HepG2 (cell line): ENCODE measurements around the gene TOB1. TPM values are rescaled to one million over a fixed set of nuclear protein-coding genes. Genes with fewer than 3 reads are reported as not detected.

Experiments used
- AFF4 ChIP-seq: sonication (generic); formaldehyde crosslinking; IDR thresholded peaks from 2 replicates; pipeline ENCODE4 v1.4.0; 2020; ENCODE audit warnings: missing genetic modification reagents
- E2F5 ChIP-seq: sonication (generic); formaldehyde crosslinking; conservative IDR thresholded peaks from 2 replicates; pipeline ENCODE4 v1.4.0; 2020; ENCODE audit warnings: missing genetic modification reagents
- FOXA3 ChIP-seq: IDR thresholded peaks from 2 replicates; pipeline ENCODE4 v1.6.1; 2016; ENCODE audit warnings: missing genetic modification reagents, missing compliant biosample characterization
- GABPB1 ChIP-seq: IDR thresholded peaks from 2 replicates; pipeline ENCODE4 v1.6.1; 2016; ENCODE audit warnings: mild to moderate bottlenecking, missing genetic modification reagents, moderate library complexity, missing compliant biosample characterization
- HBP1 ChIP-seq: IDR thresholded peaks from 2 replicates; pipeline ENCODE4 v1.6.1; 2016; ENCODE audit warnings: low read depth, control low read depth
- KAT7 ChIP-seq: IDR thresholded peaks from 2 replicates; pipeline ENCODE4 v1.6.1; 2018; ENCODE audit warnings: borderline replicate concordance, missing compliant biosample characterization
- MIER2 ChIP-seq: IDR thresholded peaks from 2 replicates; pipeline ENCODE4 v1.6.1; 2016; ENCODE audit warnings: missing biosample characterization, missing genetic modification reagents
- RFX1 ChIP-seq: fragments of 450-650 bp; IDR thresholded peaks from 2 replicates; pipeline ENCODE4 v1.6.1; 2017
- TARDBP ChIP-seq: sonication (generic); formaldehyde crosslinking; IDR thresholded peaks from 2 replicates; pipeline ENCODE4 v1.8.0; 2022; ENCODE audit warnings: mild to moderate bottlenecking, missing genetic modification reagents
- TRAFD1 ChIP-seq: sonication (generic); formaldehyde crosslinking; IDR thresholded peaks from 2 replicates; pipeline ENCODE4 v1.5.1; 2020; ENCODE audit warnings: missing genetic modification reagents, mild to moderate bottlenecking, borderline replicate concordance
- ZNF484 ChIP-seq: sonication (generic); formaldehyde crosslinking; IDR thresholded peaks from 2 replicates; pipeline ENCODE4 v1.5.1; 2020; ENCODE audit warnings: mild to moderate bottlenecking, low read depth, missing genetic modification reagents, borderline replicate concordance
- ZNF550 ChIP-seq: sonication (generic); formaldehyde crosslinking; IDR thresholded peaks from 2 replicates; pipeline ENCODE4 v1.4.0; 2020; ENCODE audit warnings: mild to moderate bottlenecking, missing genetic modification reagents, borderline replicate concordance
- ZNF564 ChIP-seq: sonication (generic); formaldehyde crosslinking; IDR thresholded peaks from 2 replicates; pipeline ENCODE4 v1.8.1; 2023; ENCODE audit warnings: mild to moderate bottlenecking, missing genetic modification reagents
- ZNF570 ChIP-seq: sonication (generic); formaldehyde crosslinking; IDR thresholded peaks from 2 replicates; pipeline ENCODE4 v1.4.0; 2020; ENCODE audit warnings: mild to moderate bottlenecking, missing genetic modification reagents, borderline replicate concordance
- ZNF609 ChIP-seq: sonication (generic); formaldehyde crosslinking; IDR thresholded peaks from 2 replicates; pipeline ENCODE4 v1.4.0; 2020; ENCODE audit warnings: mild to moderate bottlenecking, missing genetic modification reagents, borderline replicate concordance
- ZNF703 ChIP-seq: sonication (generic); formaldehyde crosslinking; IDR thresholded peaks from 2 replicates; pipeline ENCODE4 v1.5.1; 2020; ENCODE audit warnings: missing genetic modification reagents, mild to moderate bottlenecking, moderate library complexity, borderline replicate concordance
- ZSCAN9 ChIP-seq: IDR thresholded peaks from 2 replicates; pipeline ENCODE4 v1.6.1; 2016; ENCODE audit warnings: borderline replicate concordance
- polyA plus RNA-seq, 8 experiments: library from polyadenylated mRNA; depleted of rRNA in 3 of 8; stranded (reverse) in 7 of 8; unstranded in 1 of 8; fragments of >200 nt; fragmentation: Illumina TruSeq in 4 of 8; extraction: Trizol in 4 of 8; gene quantifications; 2 replicates each; pipeline versions ENCODE4 v1.2.1 to v1.2.3, GENCODE V29; 2011 to 2016; ENCODE audit warnings: low read depth in 4 of 8, missing spikeins in 1 of 8, mixed read lengths in 1 of 8; ENCODE audit not compliant: insufficient read depth in 1 of 8
- total RNA-seq, 5 experiments: library from RNA; depleted of rRNA; stranded (reverse); fragments of >200 nt; fragmentation: Illumina TruSeq; extraction: Trizol; gene quantifications; 2 replicates each; pipeline ENCODE4 v1.2.3, GENCODE V29; 2016; ENCODE audit warnings: low read depth in 1 of 5

Gene TOB1
- total and polyA plus RNA-seq, 2 of the 13 experiments (the other 11 are each of a cell fraction or from before 2014, with no cell fraction given), result 21.9 to 57.7 TPM

GRCh38 chr17:50855708-50856330 lies 10.3 kb downstream of the TOB1 start (continued):
- no peak for TF ChIP-seq ZNF703 (CRISPR knock-in tag)
- TF ChIP-seq FOXA3 (CRISPR knock-in tag), result peak; percentile 87
- TF ChIP-seq ZSCAN9 (CRISPR knock-in tag), result 0 out of 2 replicates have a peak, but pooled peaks have one; percentile 27
- no peak for TF ChIP-seq AFF4 (CRISPR knock-in tag)
- no peak for TF ChIP-seq RFX1
- no peak for TF ChIP-seq ZNF484 (CRISPR knock-in tag)
- no peak for TF ChIP-seq KAT7
- no peak for TF ChIP-seq GABPB1 (CRISPR knock-in tag)
- no peak for TF ChIP-seq HBP1 (CRISPR knock-in tag)
- TF ChIP-seq MIER2 (CRISPR knock-in tag), result no peak
- TF ChIP-seq TRAFD1 (CRISPR knock-in tag), result no peak
- no peak; the same call in 1 of the 2 replicates for TF ChIP-seq TARDBP (CRISPR knock-in tag)
- TF ChIP-seq ZNF564 (CRISPR knock-in tag), result no peak
- no peak for TF ChIP-seq ZNF570 (CRISPR knock-in tag)
- no peak for TF ChIP-seq ZNF550 (CRISPR knock-in tag)
- TF ChIP-seq E2F5 (CRISPR knock-in tag), result no peak
- TF ChIP-seq ZNF609 (CRISPR knock-in tag), result peak; percentile 21; the same call in 1 of the 2 replicates
